CD14-positive monocyte (primary cell): Measurements from ENCODE around the gene THRB. TPM values are rescaled to one million over a fixed set of nuclear protein-coding genes. Genes with fewer than 3 reads are reported as not detected.
"Not testable (repeated sequence)": the region's sequence is repeated elsewhere in the genome, so short reads cannot be mapped to it uniquely, and the experiment has no call there.

Experiments
- DNase-seq, 3 donors: peaks; one replicate each; pipeline ENCODE4 v3.0.0-alpha.2; 2011 to 2022
- H2AFZ ChIP-seq: 2 replicates; pipeline ENCODE4 v1.6.0; 2012; ENCODE audit warnings: mild to moderate bottlenecking, low read depth, low read length, inconsistent platforms; ENCODE audit not compliant: insufficient read depth, poor library complexity, severe bottlenecking
- H3K27ac ChIP-seq, 2 donors: 1 replicate in 1 of 2; 2 replicates in 1 of 2; pipeline ENCODE4 v1.5.1; 2012 to 2013; ENCODE audit warnings: low read length in 2 of 2, control low read depth in 1 of 2, inconsistent platforms in 1 of 2, low read depth in 1 of 2, mild to moderate bottlenecking in 1 of 2
- H3K27me3 ChIP-seq, 2 donors: one replicate each; pipeline versions ENCODE4 v1.6.0 to v1.6.1; 2011 to 2013; ENCODE audit warnings: low read length in 2 of 2; ENCODE audit not compliant: control insufficient read depth in 2 of 2, insufficient read depth in 2 of 2
- H3K36me3 ChIP-seq, 2 donors: replicated peaks in 1 of 2; 1 replicate in 1 of 2; 2 replicates in 1 of 2; pipeline versions ENCODE4 v1.5.1 to v1.6.1; 2012 to 2013; ENCODE audit warnings: low read length in 2 of 2, control low read depth in 1 of 2, inconsistent platforms in 1 of 2, mild to moderate bottlenecking in 1 of 2; ENCODE audit not compliant: insufficient read depth in 2 of 2, control insufficient read depth in 1 of 2
- H3K4me1 ChIP-seq, 2 donors: 1 replicate in 1 of 2; 2 replicates in 1 of 2; pipeline versions ENCODE4 v1.5.1 to v1.6.1; 2012 to 2013; ENCODE audit warnings: low read length in 2 of 2, control low read depth in 1 of 2, inconsistent platforms in 1 of 2, mild to moderate bottlenecking in 1 of 2, moderate library complexity in 1 of 2; ENCODE audit not compliant: insufficient read depth in 2 of 2, control insufficient read depth in 1 of 2
- H3K4me2 ChIP-seq: replicated peaks from 2 replicates; pipeline ENCODE3; 2012; ENCODE audit warnings: low read length, moderate library complexity, mild to moderate bottlenecking; ENCODE audit not compliant: poor library complexity, severe bottlenecking; ENCODE audit errors: extremely low read depth
- H3K4me3 ChIP-seq, 3 experiments: fragments of 200-600 bp in 1 of 3; sonication (generic) in 1 of 3; replicated peaks in 1 of 3; 1 replicate in 2 of 3; 2 replicates in 1 of 3; pipeline ENCODE4 v1.5.1; 2011 to 2013; ENCODE audit warnings: low read length in 3 of 3, mild to moderate bottlenecking in 3 of 3, control low read depth in 2 of 3, low read depth in 2 of 3, inconsistent platforms in 1 of 3, moderate library complexity in 1 of 3
- H3K79me2 ChIP-seq: 2 replicates; pipeline ENCODE4 v1.6.0; 2012; ENCODE audit warnings: mild to moderate bottlenecking, control low read depth, inconsistent platforms, low read length, moderate library complexity; ENCODE audit not compliant: insufficient read depth
- H3K9ac ChIP-seq: 2 replicates; pipeline ENCODE4 v1.6.0; 2017; ENCODE audit warnings: low read length, mild to moderate bottlenecking; ENCODE audit not compliant: insufficient read depth, poor library complexity, severe bottlenecking
- H3K9me3 ChIP-seq, 2 donors: replicated peaks in 1 of 2; 1 replicate in 1 of 2; 2 replicates in 1 of 2; pipeline versions ENCODE4 v1.5.1 to v1.6.1; 2012 to 2013; ENCODE audit warnings: low read length in 2 of 2, control low read depth in 1 of 2; ENCODE audit not compliant: control insufficient read depth in 1 of 2, insufficient read depth in 1 of 2
- H4K20me1 ChIP-seq: 2 replicates; pipeline ENCODE4 v1.6.0; 2012; ENCODE audit warnings: mild to moderate bottlenecking, low read length, control low read depth, moderate library complexity; ENCODE audit not compliant: insufficient read depth
- H3K27ac Mint-ChIP-seq, 7 donors: one replicate each; pipeline ENCODE4 v1.8.0; 2020; ENCODE audit warnings: mild to moderate bottlenecking in 7 of 7, mixed read lengths in 7 of 7, moderate library complexity in 6 of 7, inconsistent platforms in 2 of 7
- H3K27me3 Mint-ChIP-seq, 3 donors: one replicate each; pipeline ENCODE4 v1.8.0; 2021 to 2022; ENCODE audit warnings: low read depth in 3 of 3, mild to moderate bottlenecking in 3 of 3, mixed read lengths in 3 of 3, moderate library complexity in 3 of 3, inconsistent platforms in 1 of 3
- H3K36me3 Mint-ChIP-seq, 2 donors: one replicate each; pipeline ENCODE4 v1.8.0; 2020; ENCODE audit warnings: mixed read lengths in 2 of 2, inconsistent platforms in 1 of 2, mild to moderate bottlenecking in 1 of 2
- H3K4me1 Mint-ChIP-seq: one replicate; pipeline ENCODE4 v1.8.0; 2020; ENCODE audit warnings: mild to moderate bottlenecking, mixed read lengths
- H3K4me3 Mint-ChIP-seq, 2 donors: one replicate each; pipeline ENCODE4 v1.8.0; 2020; ENCODE audit warnings: mild to moderate bottlenecking in 2 of 2, mixed read lengths in 2 of 2, moderate library complexity in 1 of 2
- H3K9me3 Mint-ChIP-seq, 7 donors: one replicate each; pipeline ENCODE4 v1.8.0; 2020 to 2022; ENCODE audit warnings: mixed read lengths in 7 of 7, mild to moderate bottlenecking in 6 of 7, moderate library complexity in 6 of 7, inconsistent platforms in 2 of 7
- WGBS: methylation state at CpG from one replicate; pipeline ENCODE4 v1.1.5; 2013; ENCODE audit warnings: missing lambda C conversion rate; ENCODE audit not compliant: insufficient coverage; 5-methylcytosine and 5-hydroxymethylcytosine counted together
- intact Hi-C, 2 donors: fragments of 100-400 bp; cut with micrococcal nuclease; formaldehyde crosslinking; loops; one replicate each; pipeline versions ENCODE4 v1.15.0 to v1.15.1; 2023
- polyA plus RNA-seq, 3 donors: library from polyadenylated mRNA; depleted of rRNA in 1 of 3; unstranded in 2 of 3; stranded (reverse) in 1 of 3; fragments of 300-500 nt in 2 of 3; fragments of >200 nt in 1 of 3; fragmentation: Illumina TruSeq in 2 of 3; gene quantifications; 1 replicate in 2 of 3; 2 replicates in 1 of 3; pipeline ENCODE4 v1.2.3, GENCODE V29; 2012 to 2021
- TF ChIP-seq, protein P1 (sequence below): fragments of 200-600 bp; IDR thresholded peaks from one replicate; pipeline ENCODE4 v1.8.0; 2022; ENCODE audit warnings: antibody characterized with exemption, mild to moderate bottlenecking

Gene THRB
- polyA plus RNA-seq, 3 donors, result 0.05 TPM; not detected in 2

DNA sequence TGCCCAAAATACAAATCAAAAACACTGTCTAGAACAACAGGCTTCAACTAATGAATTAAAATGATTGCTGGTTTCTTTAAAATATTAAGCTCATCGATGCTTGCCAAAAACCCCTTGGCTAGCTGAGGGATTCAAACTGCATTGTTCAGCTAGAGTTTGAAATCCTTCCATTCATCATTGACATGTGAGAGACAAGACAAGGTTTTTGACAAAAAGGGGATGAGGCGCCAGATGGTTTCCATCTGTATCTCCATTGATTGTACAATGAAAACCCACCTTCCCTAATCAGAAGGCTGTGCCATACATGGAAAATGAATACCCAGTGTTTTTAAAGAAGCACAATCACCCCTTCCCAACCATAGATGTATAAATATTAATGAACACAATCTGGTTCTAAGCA is 67.8 kb downstream of the THRB start:
- no peak overlapping the region for H3K4me2 ChIP-seq
- no peak overlapping the region for H2AFZ ChIP-seq
- peaks cover 17% of the 10 kb centered on the region for H3K4me1 Mint-ChIP-seq
- H3K9me3 ChIP-seq, result no peaks in the 10 kb centered on the region
- peaks cover 0 to 7% (median 0%) of the 10 kb centered on the region in 7 donors for H3K9me3 Mint-ChIP-seq
- WGBS, result no CpG with 5 or more reads among the region's 2 CpGs
- no peak overlapping the region for H3K9ac ChIP-seq
- intact Hi-C loops, result no loop called here
- no peaks in the 10 kb centered on the region for H3K27me3 Mint-ChIP-seq
- no peaks in the 10 kb centered on the region for H4K20me1 ChIP-seq
- TF ChIP-seq, protein P1, sequence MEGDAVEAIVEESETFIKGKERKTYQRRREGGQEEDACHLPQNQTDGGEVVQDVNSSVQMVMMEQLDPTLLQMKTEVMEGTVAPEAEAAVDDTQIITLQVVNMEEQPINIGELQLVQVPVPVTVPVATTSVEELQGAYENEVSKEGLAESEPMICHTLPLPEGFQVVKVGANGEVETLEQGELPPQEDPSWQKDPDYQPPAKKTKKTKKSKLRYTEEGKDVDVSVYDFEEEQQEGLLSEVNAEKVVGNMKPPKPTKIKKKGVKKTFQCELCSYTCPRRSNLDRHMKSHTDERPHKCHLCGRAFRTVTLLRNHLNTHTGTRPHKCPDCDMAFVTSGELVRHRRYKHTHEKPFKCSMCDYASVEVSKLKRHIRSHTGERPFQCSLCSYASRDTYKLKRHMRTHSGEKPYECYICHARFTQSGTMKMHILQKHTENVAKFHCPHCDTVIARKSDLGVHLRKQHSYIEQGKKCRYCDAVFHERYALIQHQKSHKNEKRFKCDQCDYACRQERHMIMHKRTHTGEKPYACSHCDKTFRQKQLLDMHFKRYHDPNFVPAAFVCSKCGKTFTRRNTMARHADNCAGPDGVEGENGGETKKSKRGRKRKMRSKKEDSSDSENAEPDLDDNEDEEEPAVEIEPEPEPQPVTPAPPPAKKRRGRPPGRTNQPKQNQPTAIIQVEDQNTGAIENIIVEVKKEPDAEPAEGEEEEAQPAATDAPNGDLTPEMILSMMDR, result no peak
- no peaks in the 10 kb centered on the region for H3K27me3 ChIP-seq
- no peaks in the 10 kb centered on the region for H3K79me2 ChIP-seq
- no peak overlapping the region for H3K4me3 Mint-ChIP-seq
- no peak for DNase-seq
- no peak overlapping the region for H3K27ac Mint-ChIP-seq
- H3K36me3 Mint-ChIP-seq, result no peaks in the 10 kb centered on the region
- no peak overlapping the region for H3K4me3 ChIP-seq
- H3K27ac ChIP-seq, result no peak overlapping the region
- H3K4me1 ChIP-seq, result peaks cover 8 to 9% of the 10 kb centered on the region in 2 donors
- no peaks in the 10 kb centered on the region for H3K36me3 ChIP-seq

DNA sequence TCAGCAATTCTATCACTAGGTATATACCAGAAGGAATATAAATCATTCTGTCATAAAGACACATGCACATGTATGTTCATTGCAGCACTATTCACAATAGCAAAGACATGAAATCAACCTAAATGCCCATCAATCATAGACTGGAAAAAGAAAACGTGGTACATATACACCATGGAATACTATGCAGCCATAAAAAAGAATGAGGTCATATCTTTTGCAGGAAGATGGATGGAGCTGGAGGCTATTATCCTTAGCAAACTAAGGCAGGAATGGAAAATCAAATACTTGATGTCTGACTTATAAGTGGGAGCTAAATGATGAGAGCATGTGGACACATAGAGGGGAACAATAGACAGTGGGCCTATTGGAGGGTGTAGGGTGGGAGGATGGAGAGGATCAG is 73.8 kb downstream of the THRB start:
- H3K4me3 ChIP-seq, H3K36me3 Mint-ChIP-seq, H3K27me3 ChIP-seq, intact Hi-C loops, H3K9me3 ChIP-seq, H3K4me3 Mint-ChIP-seq, DNase-seq, H3K27ac Mint-ChIP-seq, H3K9me3 Mint-ChIP-seq, H3K4me2 ChIP-seq, H3K4me1 ChIP-seq, H3K36me3 ChIP-seq, H3K4me1 Mint-ChIP-seq, H4K20me1 ChIP-seq, H3K27me3 Mint-ChIP-seq, H3K9ac ChIP-seq, H3K27ac ChIP-seq, H2AFZ ChIP-seq, H3K79me2 ChIP-seq: not testable (repeated sequence)
- WGBS, result no CpG with 5 or more reads among the region's 1 CpG
